ENCODE measurements around the gene TRIM24.

TRIM24 gene

GRCh38 chr7:138630059-138630610 is 170.1 kb downstream of the TRIM24 start:
- no peak for DNase-seq

- DNase-seq, result no peak
Measured at GRCh38 chr7:138632384-138632783, 172.3 kb downstream of the TRIM24 start.

GRCh38 chr7:138632826-138633602 is 173.0 kb downstream of the TRIM24 start:
- no peak for DNase-seq
